ENCODE results near the gene UBAC2.

DNA sequence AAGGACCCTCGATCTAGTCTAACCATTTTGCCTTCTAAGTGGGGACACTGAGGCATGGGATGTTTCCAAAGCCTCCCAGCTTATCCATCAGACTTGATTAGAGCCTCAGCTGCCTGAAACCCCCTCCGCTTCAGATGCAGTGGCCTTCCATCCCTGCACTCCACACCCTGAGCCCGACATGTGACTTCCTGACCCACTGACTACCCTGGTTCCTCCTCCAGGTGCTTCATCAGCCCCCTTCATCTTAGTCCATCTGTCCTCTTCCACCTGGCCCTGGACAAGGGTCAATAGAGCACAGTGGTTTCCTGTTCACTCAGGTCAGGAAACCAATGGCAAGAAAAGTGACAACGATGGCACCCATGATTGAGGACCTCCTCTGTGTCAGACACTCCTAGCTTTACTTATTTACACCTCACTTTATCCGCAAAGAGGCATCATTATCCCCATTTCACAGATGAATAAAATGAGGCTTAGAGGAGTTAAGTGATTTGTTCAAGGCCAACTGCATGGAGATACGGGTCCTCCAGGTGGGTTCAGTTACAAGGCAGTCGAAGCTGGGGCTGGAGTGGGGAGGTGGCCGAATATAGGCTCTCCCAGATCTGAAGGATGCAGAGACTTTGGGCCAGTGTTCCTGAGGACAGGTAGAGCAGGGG lies 219.1 kb downstream of the UBAC2 start:
- TF ChIP-seq RBBP5 (IDR thresholded peaks at IDR 0.05; ENCODE audit: borderline replicate concordance, low read depth, low read length) (no peak), EZH2 (IDR thresholded peaks at IDR 0.05; ENCODE audit: low read depth, low read length, severe bottlenecking) (no peak), POLR2AphosphoS5 (IDR thresholded peaks at IDR 0.05; ENCODE audit: low read depth, low read length) (no peak), TBP (IDR thresholded peaks at IDR 0.05; ENCODE audit: low read depth, low read length) (no peak), TEAD4 (IDR thresholded peaks at IDR 0.05; ENCODE audit: low read depth, low read length) (no peak), MAFK (IDR thresholded peaks at IDR 0.05; ENCODE audit: low read depth, low read length) (no peak), RAD21 (IDR thresholded peaks at IDR 0.05 in 1 of 2, conservative IDR thresholded peaks at IDR 0.05 in 1 of 2; ENCODE audit: low read depth in 2 of 2, low read length in 2 of 2) (no peak), SP2 (IDR thresholded peaks at IDR 0.05; ENCODE audit: low read length) (no peak)
- TF ChIP-seq, protein P1, sequence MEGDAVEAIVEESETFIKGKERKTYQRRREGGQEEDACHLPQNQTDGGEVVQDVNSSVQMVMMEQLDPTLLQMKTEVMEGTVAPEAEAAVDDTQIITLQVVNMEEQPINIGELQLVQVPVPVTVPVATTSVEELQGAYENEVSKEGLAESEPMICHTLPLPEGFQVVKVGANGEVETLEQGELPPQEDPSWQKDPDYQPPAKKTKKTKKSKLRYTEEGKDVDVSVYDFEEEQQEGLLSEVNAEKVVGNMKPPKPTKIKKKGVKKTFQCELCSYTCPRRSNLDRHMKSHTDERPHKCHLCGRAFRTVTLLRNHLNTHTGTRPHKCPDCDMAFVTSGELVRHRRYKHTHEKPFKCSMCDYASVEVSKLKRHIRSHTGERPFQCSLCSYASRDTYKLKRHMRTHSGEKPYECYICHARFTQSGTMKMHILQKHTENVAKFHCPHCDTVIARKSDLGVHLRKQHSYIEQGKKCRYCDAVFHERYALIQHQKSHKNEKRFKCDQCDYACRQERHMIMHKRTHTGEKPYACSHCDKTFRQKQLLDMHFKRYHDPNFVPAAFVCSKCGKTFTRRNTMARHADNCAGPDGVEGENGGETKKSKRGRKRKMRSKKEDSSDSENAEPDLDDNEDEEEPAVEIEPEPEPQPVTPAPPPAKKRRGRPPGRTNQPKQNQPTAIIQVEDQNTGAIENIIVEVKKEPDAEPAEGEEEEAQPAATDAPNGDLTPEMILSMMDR (IDR thresholded peaks at IDR 0.05; ENCODE audit: control extremely low read depth in 1 of 3, insufficient read depth in 1 of 3, low read depth in 1 of 3, low read length in 3 of 3) = no peak
